Islet precursor cell (in vitro differentiated cells): Measurements from ENCODE around the gene SPATA6L.
A peak's percentile ranks its signal among the peaks of the same experiment; 100 is the strongest.

Source experiments
- DNase-seq: peaks from one replicate; pipeline ENCODE4 v3.0.0-alpha.2; 2018

Gene SPATA6L, protein sequence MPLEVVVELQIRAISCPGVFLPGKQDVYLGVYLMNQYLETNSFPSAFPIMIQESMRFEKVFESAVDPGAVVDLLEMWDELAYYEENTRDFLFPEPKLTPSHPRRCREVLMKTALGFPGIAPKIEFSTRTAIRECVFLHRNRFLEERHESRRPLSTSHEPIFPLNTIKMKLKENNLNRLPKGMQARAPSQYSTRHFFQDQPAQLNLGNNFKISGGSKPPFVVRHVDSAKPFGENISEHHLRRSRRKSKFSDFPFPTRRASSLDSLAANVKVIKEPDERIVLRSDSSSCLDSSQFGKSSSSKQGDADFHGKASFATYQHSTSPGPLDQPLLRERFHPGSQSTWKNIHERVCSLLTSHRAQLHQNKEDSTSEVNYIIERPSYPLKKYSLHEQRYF

DNA sequence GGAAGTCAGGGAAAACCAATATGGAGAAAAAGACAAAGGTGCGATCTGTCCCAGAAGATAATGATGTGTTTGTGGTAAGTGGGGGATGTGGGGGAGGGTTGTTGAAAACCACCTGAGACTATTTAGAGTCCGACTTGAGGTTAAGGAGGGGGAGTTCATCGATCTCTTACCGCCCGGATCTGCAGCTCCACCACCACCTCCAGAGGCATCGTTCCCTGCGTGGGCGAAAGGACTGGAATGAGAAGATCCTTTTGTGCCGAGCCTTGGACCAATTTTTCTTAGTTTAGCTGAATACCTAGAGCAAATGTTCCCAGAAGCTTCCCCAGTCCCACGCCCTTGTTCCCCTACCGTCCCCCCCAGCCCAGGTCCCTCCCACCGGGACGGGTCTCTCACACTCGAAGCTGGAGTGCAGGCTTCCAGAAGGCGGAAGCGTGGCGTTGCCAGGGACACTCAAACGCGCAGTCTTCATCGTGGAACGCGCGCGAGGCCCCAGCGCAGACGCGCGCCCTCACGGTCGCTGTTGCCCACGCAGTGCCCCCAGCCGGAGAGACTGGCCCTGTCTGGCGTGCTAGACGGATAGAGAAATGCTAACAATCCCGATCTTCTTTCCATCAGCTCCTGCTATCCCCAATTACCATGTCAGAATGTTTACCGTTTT lies at the start of gene SPATA6L:
Gene SPATA6L (minus strand): TSS at position 439 of the 658 bp plus-strand sequence. CDS start 230 bp downstream, at position 209.
- DNase-seq, result peak; percentile 73

DNA sequence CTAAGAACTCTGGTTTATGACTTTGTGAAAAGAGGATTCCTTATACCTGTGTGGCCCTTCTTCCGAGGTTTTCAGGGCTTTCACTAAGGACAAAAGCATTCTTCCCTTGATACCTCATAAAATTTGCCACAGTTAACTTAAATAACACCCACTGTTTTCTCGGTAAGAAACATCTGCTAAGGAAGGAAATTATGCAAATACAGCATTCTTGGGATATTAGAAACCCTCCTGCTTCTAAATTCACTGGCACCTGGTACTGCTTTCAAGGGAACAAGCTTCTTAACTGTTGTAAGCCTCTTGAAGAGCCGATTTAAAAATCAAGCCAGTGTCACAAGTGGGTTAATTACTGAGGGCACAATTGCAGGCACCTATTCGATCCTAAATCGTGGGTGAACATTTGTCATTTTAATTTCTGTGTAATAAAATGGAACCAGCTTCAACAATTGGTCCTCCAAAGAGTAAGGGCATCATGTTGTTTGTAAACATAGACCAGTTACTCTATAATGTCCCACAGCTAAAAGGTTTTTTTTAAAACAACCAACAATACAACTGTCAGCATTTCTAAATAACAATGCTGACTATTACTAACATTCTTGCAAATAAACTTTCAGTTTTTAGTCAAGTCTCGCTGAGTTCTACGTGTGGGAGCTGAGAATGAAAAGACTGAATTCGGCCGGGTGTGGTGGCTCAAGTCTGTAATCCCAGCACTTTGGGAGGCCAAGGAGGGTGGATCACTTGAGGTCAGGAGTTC lies 48.2 kb upstream of the SPATA6L start:
- DNase-seq, result no peak

GRCh38 chr9:4713849-4714248 lies 47.6 kb upstream of the SPATA6L start:
- DNase-seq, result no peak

GRCh38 chr9:4709380-4709779 lies 43.1 kb upstream of the SPATA6L start:
- no peak for DNase-seq

DNA sequence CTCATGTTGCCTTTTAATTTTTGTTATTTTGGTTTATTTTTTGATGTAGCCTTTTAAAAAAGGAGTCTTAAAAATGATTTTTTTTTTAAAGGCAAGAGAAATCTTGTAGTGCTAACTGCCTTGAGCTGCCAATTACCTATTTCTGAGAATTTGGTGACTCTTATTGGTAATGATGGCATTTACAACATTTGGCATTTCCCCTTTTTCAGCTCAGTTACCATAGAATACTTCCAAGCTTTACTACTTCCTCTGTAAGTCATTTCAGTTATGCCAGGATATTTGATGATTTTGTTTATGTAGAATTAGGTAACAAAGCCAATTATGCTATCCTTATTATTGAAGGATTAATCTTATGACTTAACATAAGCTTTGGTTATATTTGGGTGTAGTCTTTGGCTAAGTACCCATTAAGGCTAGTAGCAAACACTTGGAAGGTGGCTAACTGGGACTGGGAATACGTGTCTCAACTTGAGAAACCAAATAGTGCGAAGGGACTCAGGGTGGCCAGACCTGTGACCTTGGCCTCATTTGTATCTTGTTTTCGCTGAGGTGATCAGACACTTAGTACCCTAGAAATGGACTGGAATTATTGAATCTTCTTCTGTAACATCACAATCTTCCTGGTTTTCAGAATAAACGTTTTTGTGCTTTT lies 40.8 kb upstream of the SPATA6L start:
- DNase-seq, result no peak

GRCh38 chr9:4706021-4706420 lies 39.7 kb upstream of the SPATA6L start:
- DNase-seq, result no peak

GRCh38 chr9:4704129-4704528 lies 37.8 kb upstream of the SPATA6L start:
- DNase-seq, result no peak

DNA sequence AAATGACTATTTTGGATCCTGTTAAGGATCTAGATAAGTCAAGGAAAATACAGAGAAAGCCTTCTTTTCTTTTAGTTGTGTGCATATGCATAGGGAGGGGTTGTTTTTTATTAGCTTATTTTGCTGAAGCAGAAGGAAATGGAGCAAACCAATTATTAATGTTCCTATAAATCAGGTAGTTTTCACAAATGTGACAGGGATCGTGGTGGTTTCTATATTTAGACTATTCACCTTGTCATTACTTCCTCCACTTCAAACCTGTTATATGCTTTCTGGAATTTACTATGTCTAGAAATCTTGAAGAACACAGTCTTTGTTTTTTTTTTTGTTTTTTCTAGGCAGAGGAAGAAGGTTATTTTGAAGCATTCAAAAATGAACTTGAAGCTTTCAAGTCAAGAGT lies 35.2 kb upstream of the SPATA6L start:
- DNase-seq, result no peak

- no peak for DNase-seq
Measured at GRCh38 chr9:4700932-4701331, 34.7 kb upstream of the SPATA6L start.

DNA sequence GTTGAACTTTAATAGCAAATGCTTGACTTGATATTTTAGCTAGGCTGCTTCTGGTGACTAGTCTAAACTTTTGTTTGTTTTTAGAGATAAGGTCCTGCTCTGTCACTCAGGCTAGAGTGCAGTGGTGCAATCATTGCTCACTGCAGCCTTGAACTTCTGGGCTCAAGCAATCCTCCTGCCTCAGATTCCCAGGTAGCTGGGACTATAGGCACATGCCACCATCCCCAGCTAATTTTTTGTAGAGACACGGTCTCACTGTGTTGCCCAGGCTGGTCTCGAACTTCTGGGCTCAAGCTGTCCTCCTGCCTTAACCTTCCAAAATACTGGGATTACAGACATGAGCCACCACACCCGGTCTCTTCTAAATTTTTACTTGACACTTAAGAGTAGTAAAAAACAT lies 33.8 kb upstream of the SPATA6L start:
- DNase-seq, result no peak

GRCh38 chr9:4691795-4692194 lies 25.5 kb upstream of the SPATA6L start:
- DNase-seq, result no peak

- no peak for DNase-seq
Measured at GRCh38 chr9:4690144-4690543, 23.9 kb upstream of the SPATA6L start.

DNA sequence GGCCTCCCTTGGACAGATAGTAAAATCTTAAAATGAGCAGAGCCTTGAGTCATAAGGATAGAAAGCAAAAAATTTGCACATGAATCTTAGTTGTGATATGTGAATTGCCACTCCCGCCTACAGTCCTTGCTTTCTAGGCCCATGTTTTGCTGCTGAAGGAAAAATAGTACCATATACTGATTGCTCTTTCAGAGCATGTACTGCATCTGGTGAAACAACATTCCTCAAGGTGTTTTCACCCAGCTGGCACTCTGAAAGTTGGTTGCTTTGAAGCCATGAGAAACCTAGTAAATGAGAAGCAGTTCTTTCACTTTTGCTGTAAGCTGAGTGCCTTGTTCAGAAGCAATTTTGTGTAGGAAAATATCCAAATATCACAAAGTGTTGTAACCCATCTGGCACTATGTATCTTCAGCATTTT lies 23.4 kb upstream of the SPATA6L start:
- DNase-seq, result no peak

DNA sequence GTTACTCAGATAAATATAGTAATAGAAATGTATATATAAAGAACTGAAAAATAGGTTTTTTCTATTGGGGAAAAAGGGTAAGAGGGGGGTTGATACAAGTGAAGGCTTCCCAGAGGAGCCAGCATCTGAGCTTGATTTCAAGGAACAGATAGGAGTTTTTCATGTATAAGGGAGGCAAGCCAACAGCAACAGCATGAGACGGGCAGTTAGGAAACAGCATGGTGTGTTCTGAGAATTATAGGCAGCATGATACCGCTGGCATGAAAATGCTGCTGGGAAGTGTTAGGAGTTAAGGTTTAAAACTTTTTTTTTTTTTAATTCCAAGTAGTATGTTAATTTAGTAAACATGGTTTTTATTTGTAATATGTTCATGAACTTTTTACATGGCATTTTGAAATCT lies 22.7 kb upstream of the SPATA6L start:
- no peak for DNase-seq

GRCh38 chr9:4686584-4686983 lies 20.3 kb upstream of the SPATA6L start:
- no peak for DNase-seq

DNA sequence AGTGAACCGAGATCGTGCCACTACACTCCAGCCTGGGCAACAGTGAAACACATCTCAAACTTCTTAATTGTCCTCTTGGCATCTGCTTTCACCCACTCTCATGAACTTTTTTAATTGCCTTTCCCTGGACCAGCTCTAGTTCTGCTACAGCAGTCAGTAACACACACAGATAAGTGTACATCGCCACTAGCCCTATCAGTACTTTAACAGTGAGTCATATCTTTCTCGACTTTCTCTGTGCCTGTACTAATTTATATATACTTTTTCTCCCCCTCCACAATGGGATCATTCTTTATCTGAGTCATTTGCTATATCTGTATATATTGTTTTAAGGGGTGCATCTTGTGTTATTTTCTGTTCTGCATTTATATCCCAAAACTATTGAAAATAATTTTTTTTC lies 19.8 kb upstream of the SPATA6L start:
- no peak for DNase-seq

GRCh38 chr9:4684820-4685219 lies 18.5 kb upstream of the SPATA6L start:
- no peak for DNase-seq

DNA sequence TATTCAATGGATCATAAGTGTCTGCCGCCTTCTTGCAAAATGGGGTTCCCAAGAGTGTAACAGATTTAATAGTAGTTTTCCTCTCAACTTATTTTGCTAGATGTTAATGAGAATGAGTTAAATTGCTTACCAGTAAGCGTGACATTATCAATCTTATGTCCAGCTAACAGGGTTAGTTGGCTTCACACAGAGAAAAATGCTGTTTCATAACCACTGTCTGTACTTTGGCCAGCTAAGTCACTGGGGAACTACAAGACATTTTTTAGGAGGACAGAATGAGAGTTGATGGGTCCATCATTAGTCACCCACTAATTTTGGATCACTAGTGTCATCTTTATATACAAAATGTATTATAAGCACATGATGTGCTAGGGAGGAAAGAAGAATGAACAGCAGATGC lies 14.5 kb upstream of the SPATA6L start:
- no peak for DNase-seq

- no peak for DNase-seq
Measured at GRCh38 chr9:4680173-4680525, 13.9 kb upstream of the SPATA6L start.

GRCh38 chr9:4679268-4680172 lies 13.2 kb upstream of the SPATA6L start, which contains the start of gene CDC37L1:
Gene CDC37L1, plus strand, starts transcription at chr9:4679569. Its CDS starts 199 bp downstream, at chr9:4679768.
- peak; percentile 99 for DNase-seq

DNA sequence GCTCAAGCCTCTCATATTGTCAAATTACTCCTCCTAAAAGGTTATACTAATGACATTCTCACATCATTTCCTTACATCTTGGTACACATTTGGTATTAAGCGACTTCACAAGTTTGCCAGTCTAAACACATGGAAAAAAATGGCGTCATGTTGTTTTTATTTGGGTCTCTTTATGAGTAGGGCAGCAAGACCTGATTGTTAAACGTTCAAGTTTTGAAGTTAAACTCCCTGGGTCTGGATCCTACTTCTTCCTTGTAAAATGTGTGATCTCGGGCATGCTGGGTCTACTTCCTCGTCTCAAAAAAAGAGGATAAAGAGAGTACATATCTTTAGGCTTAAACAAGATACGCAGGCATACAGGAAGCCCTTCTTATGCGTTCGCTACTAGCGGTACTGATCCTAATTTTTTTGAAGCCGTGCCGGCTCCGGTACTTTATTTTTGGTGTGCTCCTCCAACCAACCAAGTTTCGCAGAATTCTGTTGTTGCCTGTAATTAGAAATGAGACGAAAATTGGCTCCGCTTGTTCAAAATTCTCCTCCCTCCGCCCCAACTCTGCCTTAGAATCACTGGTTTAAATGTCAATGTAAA lies 12.5 kb upstream of the SPATA6L start:
- no peak for DNase-seq

- DNase-seq, result no peak
Measured at GRCh38 chr9:4677392-4677791, 11.1 kb upstream of the SPATA6L start.
